ENCODE results near the gene PCDHA10.

PCDHA10 gene

DNA sequence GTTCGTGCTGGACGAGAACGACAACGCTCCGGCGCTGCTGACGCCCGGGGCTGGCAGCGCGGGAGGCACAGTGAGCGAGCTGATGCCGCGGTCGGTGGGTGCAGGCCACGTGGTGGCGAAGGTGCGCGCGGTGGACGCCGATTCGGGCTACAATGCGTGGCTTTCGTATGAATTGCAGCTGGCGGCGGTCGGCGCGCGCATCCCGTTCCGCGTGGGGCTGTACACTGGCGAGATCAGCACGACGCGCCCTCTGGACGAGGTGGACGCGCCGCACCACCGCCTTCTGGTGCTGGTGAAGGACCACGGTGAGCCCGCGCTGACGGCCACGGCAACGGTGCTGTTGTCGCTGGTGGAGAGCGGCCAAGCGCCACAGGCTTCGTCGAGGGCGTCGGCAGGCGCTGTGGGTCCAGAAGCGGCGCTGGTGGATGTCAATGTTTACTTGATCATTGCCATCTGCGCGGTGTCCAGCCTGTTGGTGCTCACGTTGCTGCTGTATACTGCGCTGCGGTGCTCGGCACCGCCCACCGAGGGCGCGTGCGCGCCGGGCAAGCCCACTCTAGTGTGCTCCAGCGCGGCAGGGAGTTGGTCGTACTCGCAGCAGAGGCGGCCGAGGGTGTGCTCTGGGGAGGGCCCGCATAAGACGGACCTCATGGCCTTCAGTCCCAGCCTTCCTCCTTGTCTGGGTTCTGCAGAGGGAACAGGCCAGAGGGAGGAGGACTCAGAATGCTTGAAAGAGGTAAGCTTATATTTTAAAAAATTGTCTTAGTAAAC is 28.4 kb downstream of the PCDHA10 start:
- DNase-seq: no peak

DNA sequence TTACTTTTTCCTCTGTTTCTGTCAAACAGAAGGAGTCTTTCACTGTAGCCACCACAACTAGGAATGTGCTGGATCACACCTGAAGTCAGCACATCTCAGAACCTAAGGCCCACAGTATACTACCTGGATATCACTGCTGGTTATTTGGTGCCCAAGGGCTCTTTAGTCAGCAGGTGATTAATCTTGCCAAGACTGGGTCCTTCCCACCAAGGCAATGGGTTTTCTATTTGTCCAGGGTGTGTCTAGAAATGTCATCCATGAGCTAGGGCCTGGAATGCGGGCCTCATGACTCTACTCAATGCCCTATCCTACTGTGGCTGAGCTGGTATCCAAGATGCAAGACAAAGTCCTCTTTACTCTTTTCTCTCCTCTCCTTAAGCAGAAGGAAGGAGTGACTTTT is 60.6 kb downstream of the PCDHA10 start:
- no peak for DNase-seq
